Measurements from ENCODE around the gene TDRD12.

Gene TDRD12

GRCh38 chr19:32800754-32801153, 81.2 kb downstream of the TDRD12 start:
- no peak overlapping the region for H3K4me3 ChIP-seq (replicated peaks; ENCODE audit: low read depth, low read length)
- TF ChIP-seq CTCF (IDR thresholded peaks at IDR 0.05; ENCODE audit: low read length, missing control alignments) = no peak
- DNase-seq (ENCODE audit: low read depth) = no peak

- no peak for DNase-seq (ENCODE audit: low read depth)
- no peak overlapping the region for H3K4me3 ChIP-seq (replicated peaks; ENCODE audit: low read depth, low read length)
- TF ChIP-seq CTCF (IDR thresholded peaks at IDR 0.05; ENCODE audit: low read length, missing control alignments) = no peak
Measured at GRCh38 chr19:32802840-32803239, 83.3 kb downstream of the TDRD12 start.

GRCh38 chr19:32808236-32808635, 88.7 kb downstream of the TDRD12 start:
- no peak overlapping the region for H3K4me3 ChIP-seq (replicated peaks; ENCODE audit: low read depth, low read length)
- no peak for TF ChIP-seq CTCF (IDR thresholded peaks at IDR 0.05; ENCODE audit: low read length, missing control alignments)
- DNase-seq (ENCODE audit: low read depth) = no peak

- no peak for DNase-seq (ENCODE audit: low read depth)
- no peak overlapping the region for H3K4me3 ChIP-seq (replicated peaks; ENCODE audit: low read depth, low read length)
Measured at GRCh38 chr19:32809254-32809653, 89.7 kb downstream of the TDRD12 start.

GRCh38 chr19:32809754-32810153, 90.2 kb downstream of the TDRD12 start:
- TF ChIP-seq CTCF (IDR thresholded peaks at IDR 0.05; ENCODE audit: low read length, missing control alignments) = no peak
- no peak overlapping the region for H3K4me3 ChIP-seq (replicated peaks; ENCODE audit: low read depth, low read length)
- no peak for DNase-seq (ENCODE audit: low read depth)

More at GRCh38 chr19:32809254-32809653, 89.7 kb downstream of the TDRD12 start:
- TF ChIP-seq CTCF (IDR thresholded peaks at IDR 0.05; ENCODE audit: low read length, missing control alignments) = no peak

GRCh38 chr19:32810452-32810851, 90.9 kb downstream of the TDRD12 start:
- no peak for TF ChIP-seq CTCF (IDR thresholded peaks at IDR 0.05; ENCODE audit: low read length, missing control alignments)
- no peak overlapping the region for H3K4me3 ChIP-seq (replicated peaks; ENCODE audit: low read depth, low read length)
- DNase-seq (ENCODE audit: low read depth) = no peak

- no peak for TF ChIP-seq CTCF (IDR thresholded peaks at IDR 0.05; ENCODE audit: low read length, missing control alignments)
- DNase-seq (ENCODE audit: low read depth) = no peak
- no peak overlapping the region for H3K4me3 ChIP-seq (replicated peaks; ENCODE audit: low read depth, low read length)
Measured at GRCh38 chr19:32811151-32811550, 91.6 kb downstream of the TDRD12 start.
